ENCODE data around the gene HOXA3. TPM values are rescaled to one million over a fixed set of nuclear protein-coding genes. Genes with fewer than 3 reads are reported as not detected.

The HOXA3 gene
- total RNA-seq, 1 donor from 2014 or later = 3.7 TPM

DNA sequence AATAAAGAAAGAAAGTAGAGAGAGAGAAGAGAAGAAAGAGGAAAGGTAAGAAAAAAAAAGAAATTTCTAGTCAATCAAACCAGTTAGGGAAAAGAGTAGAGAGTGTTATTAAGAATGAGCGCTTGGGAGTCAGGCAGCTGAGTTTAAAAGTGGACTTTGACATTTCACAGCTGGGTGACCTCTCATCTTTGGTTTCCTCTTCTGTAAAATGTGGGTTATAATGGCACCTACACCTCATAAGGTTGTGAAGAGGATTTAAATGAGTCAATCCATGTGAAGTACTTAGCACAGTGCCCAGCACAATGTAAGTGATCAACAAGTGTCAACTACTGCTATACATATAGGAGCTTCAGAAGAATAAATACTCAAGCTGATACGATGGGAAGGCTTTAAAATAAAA, 68.7 kb downstream of the HOXA3 start:
- Histone ChIP-seq H3K4me3 (ENCODE audit: low read length in 3 of 3) (no peak overlapping the region), H3K27ac (ENCODE audit: low read depth, low read length) (no peak overlapping the region), H3K9ac (ENCODE audit: low read depth in 1 of 3, low read length in 3 of 3) (no peak overlapping the region), H3K9me3 (ENCODE audit: control insufficient read depth in 3 of 3, low read length in 3 of 3) (no peaks in the 10 kb centered on the region), H3K27me3 (ENCODE audit: control insufficient read depth in 3 of 3, insufficient read depth in 3 of 3, low read length in 3 of 3) (peaks cover 13 to 14% (median 13%) of the 10 kb centered on the region in 3 donors), H3K4me1 (ENCODE audit: control insufficient read depth in 3 of 3, insufficient read depth in 3 of 3, low read length in 3 of 3) (peaks cover 0 to 5% (median 2%) of the 10 kb centered on the region in 3 donors), H3K36me3 (ENCODE audit: control insufficient read depth in 3 of 3, insufficient read depth in 3 of 3, low read length in 3 of 3) (no peaks in the 10 kb centered on the region)

DNA sequence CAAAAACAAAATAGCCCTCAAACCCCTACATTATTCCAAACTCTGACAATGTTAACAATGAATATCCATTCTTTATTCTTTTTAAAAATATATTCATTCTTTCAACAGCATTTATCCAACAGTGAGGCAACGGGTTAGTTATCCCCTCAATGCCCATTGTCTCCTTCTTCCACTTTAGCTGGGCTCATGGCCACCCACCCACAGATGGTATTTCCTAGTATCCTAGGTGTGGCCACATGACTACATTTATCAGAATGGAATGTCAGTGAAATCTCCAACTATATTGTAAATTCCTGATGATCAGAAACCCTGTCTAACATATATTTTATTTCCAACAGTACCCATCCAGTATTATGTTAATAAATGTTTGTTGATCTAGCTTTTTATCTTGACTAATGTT, 70.2 kb downstream of the HOXA3 start:
- no peak overlapping the region for H3K4me3 ChIP-seq (ENCODE audit: low read length in 3 of 3)
- H3K27me3 ChIP-seq (ENCODE audit: control insufficient read depth in 3 of 3, insufficient read depth in 3 of 3, low read length in 3 of 3) = no peaks in the 10 kb centered on the region

DNA sequence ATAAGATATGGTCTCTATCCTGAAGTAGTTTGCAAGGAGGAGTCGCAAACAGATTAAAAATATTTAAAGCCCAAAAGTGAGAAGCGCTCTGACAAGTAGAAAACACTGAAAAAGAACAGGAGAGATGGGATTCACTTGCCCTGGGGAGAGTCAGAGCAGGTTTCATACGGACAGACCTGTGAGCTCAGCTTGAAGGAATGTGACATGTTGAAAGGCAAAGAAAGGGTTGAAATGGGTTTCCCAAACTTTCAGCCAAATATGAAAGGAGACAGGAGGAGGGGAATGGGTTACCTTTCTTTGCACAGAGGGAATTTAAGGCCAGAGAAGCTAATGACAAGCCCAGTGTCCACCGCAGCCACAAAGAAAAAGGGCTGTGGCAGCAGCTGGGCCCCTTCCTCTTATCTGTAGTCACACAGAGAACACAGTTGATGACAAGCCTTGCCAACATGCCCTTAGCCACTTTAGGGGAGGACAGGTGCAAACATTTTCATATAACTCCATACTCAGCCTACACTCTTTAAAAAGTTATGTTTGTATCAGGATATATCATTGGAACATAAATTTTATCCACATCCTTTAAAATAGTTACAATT, 71.4 kb downstream of the HOXA3 start:
- no peaks in the 10 kb centered on the region for H3K9me3 ChIP-seq (ENCODE audit: control insufficient read depth in 3 of 3, low read length in 3 of 3)
- H3K36me3 ChIP-seq (ENCODE audit: control insufficient read depth in 3 of 3, insufficient read depth in 3 of 3, low read length in 3 of 3) = no peaks in the 10 kb centered on the region
- no peaks in the 10 kb centered on the region for H3K4me1 ChIP-seq (ENCODE audit: control insufficient read depth in 3 of 3, insufficient read depth in 3 of 3, low read length in 3 of 3)
- no peaks in the 10 kb centered on the region for H3K27me3 ChIP-seq (ENCODE audit: control insufficient read depth in 3 of 3, insufficient read depth in 3 of 3, low read length in 3 of 3)
- H3K27ac ChIP-seq (ENCODE audit: low read depth, low read length) = no peak overlapping the region
- H3K4me3 ChIP-seq (ENCODE audit: low read length in 3 of 3) = no peak overlapping the region
- no peak overlapping the region for H3K9ac ChIP-seq (ENCODE audit: low read depth in 1 of 3, low read length in 3 of 3)

More for the DNA sequence above, 70.2 kb downstream of the HOXA3 start:
- H3K36me3 ChIP-seq (ENCODE audit: control insufficient read depth in 3 of 3, insufficient read depth in 3 of 3, low read length in 3 of 3) = no peaks in the 10 kb centered on the region
- no peak overlapping the region for H3K9ac ChIP-seq (ENCODE audit: low read depth in 1 of 3, low read length in 3 of 3)
- no peak overlapping the region for H3K27ac ChIP-seq (ENCODE audit: low read depth, low read length)
- H3K9me3 ChIP-seq (ENCODE audit: control insufficient read depth in 3 of 3, low read length in 3 of 3) = no peaks in the 10 kb centered on the region
- H3K4me1 ChIP-seq (ENCODE audit: control insufficient read depth in 3 of 3, insufficient read depth in 3 of 3, low read length in 3 of 3) = no peaks in the 10 kb centered on the region

DNA sequence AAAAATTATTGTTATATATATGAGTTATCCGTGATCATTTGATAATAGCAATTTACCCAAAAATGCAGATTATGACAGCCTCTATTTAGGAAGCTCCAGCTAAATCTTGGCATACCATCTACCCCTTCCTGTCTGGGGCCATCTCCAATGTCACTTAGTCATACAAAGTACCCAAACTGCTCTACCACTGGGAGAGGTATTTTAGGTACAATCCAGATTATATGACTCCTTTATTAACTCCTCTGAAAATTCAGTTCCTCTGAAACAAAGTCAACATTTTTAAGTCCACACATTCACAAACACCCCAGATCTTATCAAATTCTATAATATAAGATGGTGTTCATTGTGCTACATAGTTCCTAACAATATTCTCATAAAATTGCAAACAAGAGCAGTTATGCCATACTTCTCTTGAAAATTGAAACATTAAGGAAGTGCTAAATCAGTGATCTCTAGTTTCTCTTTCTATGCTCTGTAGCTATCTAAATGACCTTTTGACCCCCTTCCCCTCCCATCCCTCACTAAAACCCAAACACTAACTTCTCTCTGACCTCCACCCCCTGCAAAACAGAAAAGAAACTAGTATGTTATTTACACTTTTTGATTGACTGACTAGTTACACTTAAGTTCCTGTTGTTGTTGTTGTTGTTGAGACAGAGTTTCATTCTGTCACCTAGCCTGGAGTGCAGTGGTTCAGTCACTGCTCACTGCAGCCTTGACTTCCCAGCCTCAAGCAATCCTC, 73.0 kb downstream of the HOXA3 start:
- H3K9me3 ChIP-seq (ENCODE audit: control insufficient read depth in 3 of 3, low read length in 3 of 3) = no peaks in the 10 kb centered on the region
- H3K27ac ChIP-seq (ENCODE audit: low read depth, low read length) = no peak overlapping the region
- no peaks in the 10 kb centered on the region for H3K36me3 ChIP-seq (ENCODE audit: control insufficient read depth in 3 of 3, insufficient read depth in 3 of 3, low read length in 3 of 3)
- no peaks in the 10 kb centered on the region for H3K27me3 ChIP-seq (ENCODE audit: control insufficient read depth in 3 of 3, insufficient read depth in 3 of 3, low read length in 3 of 3)
- no peak overlapping the region for H3K9ac ChIP-seq (ENCODE audit: low read depth in 1 of 3, low read length in 3 of 3)
- H3K4me3 ChIP-seq (ENCODE audit: low read length in 3 of 3) = no peak overlapping the region
- H3K4me1 ChIP-seq (ENCODE audit: control insufficient read depth in 3 of 3, insufficient read depth in 3 of 3, low read length in 3 of 3) = no peaks in the 10 kb centered on the region

DNA sequence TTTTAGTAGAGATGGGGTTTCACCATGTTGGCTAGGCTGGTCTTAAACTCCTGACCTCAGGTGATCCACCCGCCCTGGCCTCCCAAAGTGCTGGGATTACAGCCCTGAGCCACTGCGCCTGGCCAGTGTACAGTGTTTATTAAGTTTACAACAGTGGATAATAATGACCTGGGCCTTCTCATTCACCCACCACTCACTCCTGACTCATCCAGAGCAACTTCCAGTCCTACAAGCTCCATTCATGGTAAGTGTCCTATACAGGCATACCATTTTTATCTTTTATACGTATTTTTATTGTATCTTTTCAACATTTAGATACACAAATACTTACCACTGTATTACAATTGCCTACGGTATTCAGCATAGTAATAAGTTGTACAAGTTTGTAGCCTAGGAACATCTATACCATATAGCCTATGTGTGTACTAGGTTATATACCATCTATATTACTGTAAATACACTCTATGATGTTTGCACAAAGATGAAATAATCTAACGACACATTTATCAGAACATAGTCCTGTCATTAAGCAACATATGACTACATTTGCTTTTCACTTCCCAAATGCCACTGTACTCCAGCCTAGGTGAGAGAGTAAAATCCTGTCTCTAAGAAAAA, 73.7 kb downstream of the HOXA3 start:
- no peak overlapping the region for H3K27ac ChIP-seq (ENCODE audit: low read depth, low read length)
- H3K4me3 ChIP-seq (ENCODE audit: low read length in 3 of 3) = no peak overlapping the region
- no peaks in the 10 kb centered on the region for H3K9me3 ChIP-seq (ENCODE audit: control insufficient read depth in 3 of 3, low read length in 3 of 3)
- H3K36me3 ChIP-seq (ENCODE audit: control insufficient read depth in 3 of 3, insufficient read depth in 3 of 3, low read length in 3 of 3) = no peaks in the 10 kb centered on the region
- H3K9ac ChIP-seq (ENCODE audit: low read depth in 1 of 3, low read length in 3 of 3) = no peak overlapping the region
- no peaks in the 10 kb centered on the region for H3K4me1 ChIP-seq (ENCODE audit: control insufficient read depth in 3 of 3, insufficient read depth in 3 of 3, low read length in 3 of 3)
- H3K27me3 ChIP-seq (ENCODE audit: control insufficient read depth in 3 of 3, insufficient read depth in 3 of 3, low read length in 3 of 3) = no peaks in the 10 kb centered on the region

DNA sequence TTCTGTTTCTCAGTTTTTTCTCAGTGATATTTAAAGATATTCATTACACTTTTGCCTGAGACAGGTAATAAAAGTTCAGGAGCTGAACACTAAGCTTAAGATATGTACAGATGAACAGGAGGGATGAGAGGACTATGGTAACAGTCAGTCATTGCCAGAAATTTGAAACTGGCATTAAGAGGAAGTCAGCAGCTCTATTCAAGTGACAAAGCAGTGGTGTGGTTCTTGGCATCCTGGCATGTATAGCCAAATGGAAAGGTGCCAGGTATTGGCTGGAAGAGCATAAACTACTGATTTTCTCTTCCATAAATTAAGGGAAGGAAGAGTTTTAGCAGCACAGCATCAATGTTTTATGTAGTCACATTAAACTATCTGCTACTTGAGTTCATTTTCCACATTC, 79.3 kb downstream of the HOXA3 start:
- Histone ChIP-seq H3K9ac (ENCODE audit: low read depth in 1 of 3, low read length in 3 of 3) (no peak overlapping the region), H3K9me3 (ENCODE audit: control insufficient read depth in 3 of 3, low read length in 3 of 3) (no peaks in the 10 kb centered on the region), H3K27me3 (ENCODE audit: control insufficient read depth in 3 of 3, insufficient read depth in 3 of 3, low read length in 3 of 3) (no peaks in the 10 kb centered on the region), H3K36me3 (ENCODE audit: control insufficient read depth in 3 of 3, insufficient read depth in 3 of 3, low read length in 3 of 3) (no peaks in the 10 kb centered on the region), H3K4me3 (ENCODE audit: low read length in 3 of 3) (no peak overlapping the region), H3K27ac (ENCODE audit: low read depth, low read length) (no peak overlapping the region), H3K4me1 (ENCODE audit: control insufficient read depth in 3 of 3, insufficient read depth in 3 of 3, low read length in 3 of 3) (peaks cover 0 to 2% (median 0%) of the 10 kb centered on the region in 3 donors)

DNA sequence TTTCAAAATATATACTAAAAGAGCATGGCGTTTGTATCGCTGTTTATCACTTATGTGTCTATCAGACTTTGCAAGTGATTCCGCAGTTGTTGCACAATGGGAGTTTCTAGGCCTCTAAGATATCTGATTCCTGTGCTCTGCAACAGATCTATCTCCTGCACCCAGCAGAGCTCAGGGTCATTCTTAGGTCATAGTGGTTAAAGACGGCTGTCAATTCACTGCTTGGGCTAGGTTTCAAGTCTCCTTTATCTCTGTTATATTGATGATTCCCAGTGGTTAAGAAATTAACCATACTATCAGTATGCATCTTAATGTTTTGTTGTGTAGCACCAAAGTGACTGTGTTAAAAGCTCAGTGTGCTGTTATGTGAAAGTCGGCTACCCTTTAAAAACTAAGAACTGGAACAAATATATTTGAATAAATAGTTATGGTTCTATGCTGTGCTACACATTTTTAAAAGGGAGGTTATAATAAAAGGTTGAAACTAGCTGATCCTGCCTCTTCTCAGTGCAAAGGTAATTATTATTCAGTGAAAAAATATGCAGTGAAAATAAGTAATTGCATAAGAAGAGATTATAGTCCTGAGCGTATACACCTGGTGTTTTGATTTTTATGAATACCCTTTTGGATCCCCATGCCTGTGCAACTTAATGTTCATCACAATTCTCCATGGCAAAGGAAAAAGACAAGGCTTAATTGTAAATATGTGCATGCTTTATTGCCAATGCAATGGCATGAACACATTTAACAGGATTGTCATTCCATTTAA, 80.6 kb downstream of the HOXA3 start:
- Histone ChIP-seq H3K4me3 (ENCODE audit: low read length in 3 of 3) (no peak overlapping the region), H3K36me3 (ENCODE audit: control insufficient read depth in 3 of 3, insufficient read depth in 3 of 3, low read length in 3 of 3) (no peaks in the 10 kb centered on the region), H3K27me3 (ENCODE audit: control insufficient read depth in 3 of 3, insufficient read depth in 3 of 3, low read length in 3 of 3) (no peaks in the 10 kb centered on the region), H3K9me3 (ENCODE audit: control insufficient read depth in 3 of 3, low read length in 3 of 3) (no peaks in the 10 kb centered on the region), H3K9ac (ENCODE audit: low read depth in 1 of 3, low read length in 3 of 3) (no peak overlapping the region), H3K4me1 (ENCODE audit: control insufficient read depth in 3 of 3, insufficient read depth in 3 of 3, low read length in 3 of 3) (peaks cover 0 to 2% (median 0%) of the 10 kb centered on the region in 3 donors), H3K27ac (ENCODE audit: low read depth, low read length) (no peak overlapping the region)

DNA sequence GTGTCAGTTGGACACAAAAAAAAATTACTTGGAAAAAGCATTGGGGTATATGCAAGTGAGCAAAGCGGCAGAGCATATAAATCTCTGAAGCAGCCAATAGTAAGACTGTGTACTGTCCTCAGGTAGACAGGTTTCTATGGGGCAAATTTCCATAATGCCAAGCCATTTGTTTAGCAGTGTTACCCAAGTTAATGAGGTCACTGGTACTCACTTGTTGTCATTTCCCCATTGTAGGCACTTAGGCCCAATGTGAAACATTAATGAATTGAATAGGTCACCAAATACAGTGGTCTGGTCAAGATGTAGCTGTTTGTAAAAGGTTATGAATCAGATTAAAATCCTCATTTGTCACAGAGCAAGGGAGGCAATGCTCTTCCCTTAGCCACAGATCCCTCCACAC, 84.1 kb downstream of the HOXA3 start:
- Histone ChIP-seq H3K9ac (ENCODE audit: low read depth in 1 of 3, low read length in 3 of 3) (no peak overlapping the region), H3K27me3 (ENCODE audit: control insufficient read depth in 3 of 3, insufficient read depth in 3 of 3, low read length in 3 of 3) (no peaks in the 10 kb centered on the region), H3K4me1 (ENCODE audit: control insufficient read depth in 3 of 3, insufficient read depth in 3 of 3, low read length in 3 of 3) (peaks cover 0 to 2% (median 0%) of the 10 kb centered on the region in 3 donors), H3K4me3 (ENCODE audit: low read length in 3 of 3) (no peak overlapping the region), H3K36me3 (ENCODE audit: control insufficient read depth in 3 of 3, insufficient read depth in 3 of 3, low read length in 3 of 3) (no peaks in the 10 kb centered on the region), H3K27ac (ENCODE audit: low read depth, low read length) (no peak overlapping the region), H3K9me3 (ENCODE audit: control insufficient read depth in 3 of 3, low read length in 3 of 3) (no peaks in the 10 kb centered on the region)

DNA sequence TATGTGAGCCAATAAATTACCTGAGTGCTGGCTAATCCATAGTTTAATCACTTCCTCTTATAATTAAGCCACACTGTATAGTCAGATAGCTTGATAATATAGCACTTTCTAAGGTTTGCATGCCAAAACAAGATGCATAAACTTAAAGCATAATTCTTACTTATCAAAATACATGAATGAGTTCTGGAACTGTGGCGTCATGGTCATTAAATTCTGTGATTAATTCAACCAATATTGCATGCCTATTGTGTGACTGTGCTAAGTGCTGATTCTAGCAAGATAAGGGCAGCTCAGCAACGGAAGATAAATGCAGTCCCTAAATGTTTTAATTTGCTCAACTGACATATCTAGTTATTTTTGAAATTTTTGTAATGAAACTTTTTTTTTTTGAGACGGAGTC, 86.2 kb downstream of the HOXA3 start:
- H3K9ac ChIP-seq (ENCODE audit: low read depth in 1 of 3, low read length in 3 of 3) = no peak overlapping the region
- no peaks in the 10 kb centered on the region for H3K27me3 ChIP-seq (ENCODE audit: control insufficient read depth in 3 of 3, insufficient read depth in 3 of 3, low read length in 3 of 3)
- H3K9me3 ChIP-seq (ENCODE audit: control insufficient read depth in 3 of 3, low read length in 3 of 3) = no peaks in the 10 kb centered on the region

DNA sequence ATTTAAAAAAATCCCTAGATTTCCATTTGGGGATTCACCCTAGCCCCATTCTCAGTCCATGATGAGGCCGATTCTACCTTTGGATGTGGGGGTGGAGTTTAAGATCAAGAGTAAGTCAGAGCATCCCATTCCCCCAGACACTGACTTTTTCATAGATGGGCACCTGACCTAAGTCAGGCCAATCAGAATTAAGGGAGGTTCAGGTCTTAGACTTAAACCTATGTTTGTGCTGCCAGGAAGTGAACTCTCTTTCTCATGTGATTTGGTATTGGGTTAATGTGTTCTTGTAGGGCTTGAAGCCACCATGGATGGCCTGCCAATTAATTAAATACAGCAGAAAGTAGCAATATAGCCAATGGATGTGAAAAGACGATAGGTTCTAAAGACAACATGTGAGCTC, 86.7 kb downstream of the HOXA3 start:
- no peak overlapping the region for H3K27ac ChIP-seq (ENCODE audit: low read depth, low read length)
- no peak overlapping the region for H3K4me3 ChIP-seq (ENCODE audit: low read length in 3 of 3)
- H3K9me3 ChIP-seq (ENCODE audit: control insufficient read depth in 3 of 3, low read length in 3 of 3) = no peaks in the 10 kb centered on the region
- H3K27me3 ChIP-seq (ENCODE audit: control insufficient read depth in 3 of 3, insufficient read depth in 3 of 3, low read length in 3 of 3) = no peaks in the 10 kb centered on the region
- no peaks in the 10 kb centered on the region for H3K36me3 ChIP-seq (ENCODE audit: control insufficient read depth in 3 of 3, insufficient read depth in 3 of 3, low read length in 3 of 3)
- no peaks in the 10 kb centered on the region for H3K4me1 ChIP-seq (ENCODE audit: control insufficient read depth in 3 of 3, insufficient read depth in 3 of 3, low read length in 3 of 3)
- no peak overlapping the region for H3K9ac ChIP-seq (ENCODE audit: low read depth in 1 of 3, low read length in 3 of 3)

More for the DNA sequence above, 86.2 kb downstream of the HOXA3 start:
- no peak overlapping the region for H3K4me3 ChIP-seq (ENCODE audit: low read length in 3 of 3)
- H3K27ac ChIP-seq (ENCODE audit: low read depth, low read length) = no peak overlapping the region
- H3K36me3 ChIP-seq (ENCODE audit: control insufficient read depth in 3 of 3, insufficient read depth in 3 of 3, low read length in 3 of 3) = no peaks in the 10 kb centered on the region
- H3K4me1 ChIP-seq (ENCODE audit: control insufficient read depth in 3 of 3, insufficient read depth in 3 of 3, low read length in 3 of 3) = no peaks in the 10 kb centered on the region

Data from skeletal muscle tissue (tissue), 4 donors.